GM13977 (cell line): ENCODE results near the gene CHST11.

Experiments used
- DNase-seq: peaks from one replicate; pipeline ENCODE4 v3.0.0; 2012; ENCODE audit warnings: low spot score
- in situ Hi-C: fragments of 300-500 bp; cut with MboI; formaldehyde crosslinking; loops from one replicate; pipeline ENCODE4 v1.12.0; 2022; ENCODE audit warnings: low sequenced_read_pairs, low pct_unique_long_range_greater_than_20kb, mixed read lengths, inconsistent platforms; ENCODE audit not compliant: unreplicated experiment
- TF ChIP-seq, protein P1 (sequence below): IDR thresholded peaks from 2 replicates; pipeline ENCODE4 v1.5.1; 2012; ENCODE audit warnings: mild to moderate bottlenecking, control low read depth; ENCODE audit not compliant: insufficient read depth; ENCODE audit errors: extremely low read depth, missing control alignments

Gene CHST11

GRCh38 chr12:104457746-104458693 is 1.3 kb downstream of the CHST11 start:
- in situ Hi-C loops = no loop called here

GRCh38 chr12:104458694-104459367 is 2.1 kb downstream of the CHST11 start:
- in situ Hi-C loops = no loop called here
- TF ChIP-seq, protein P1, sequence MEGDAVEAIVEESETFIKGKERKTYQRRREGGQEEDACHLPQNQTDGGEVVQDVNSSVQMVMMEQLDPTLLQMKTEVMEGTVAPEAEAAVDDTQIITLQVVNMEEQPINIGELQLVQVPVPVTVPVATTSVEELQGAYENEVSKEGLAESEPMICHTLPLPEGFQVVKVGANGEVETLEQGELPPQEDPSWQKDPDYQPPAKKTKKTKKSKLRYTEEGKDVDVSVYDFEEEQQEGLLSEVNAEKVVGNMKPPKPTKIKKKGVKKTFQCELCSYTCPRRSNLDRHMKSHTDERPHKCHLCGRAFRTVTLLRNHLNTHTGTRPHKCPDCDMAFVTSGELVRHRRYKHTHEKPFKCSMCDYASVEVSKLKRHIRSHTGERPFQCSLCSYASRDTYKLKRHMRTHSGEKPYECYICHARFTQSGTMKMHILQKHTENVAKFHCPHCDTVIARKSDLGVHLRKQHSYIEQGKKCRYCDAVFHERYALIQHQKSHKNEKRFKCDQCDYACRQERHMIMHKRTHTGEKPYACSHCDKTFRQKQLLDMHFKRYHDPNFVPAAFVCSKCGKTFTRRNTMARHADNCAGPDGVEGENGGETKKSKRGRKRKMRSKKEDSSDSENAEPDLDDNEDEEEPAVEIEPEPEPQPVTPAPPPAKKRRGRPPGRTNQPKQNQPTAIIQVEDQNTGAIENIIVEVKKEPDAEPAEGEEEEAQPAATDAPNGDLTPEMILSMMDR = no peak
- peak; percentile 30 for DNase-seq

More at GRCh38 chr12:104457746-104458693, 1.3 kb downstream of the CHST11 start:
- TF ChIP-seq, protein P1 = no peak
- peak; percentile 78 for DNase-seq

GRCh38 chr12:104459368-104459909 is 2.7 kb downstream of the CHST11 start:
- in situ Hi-C loops = no loop called here
- TF ChIP-seq, protein P1 = no peak
- DNase-seq = no peak

DNA sequence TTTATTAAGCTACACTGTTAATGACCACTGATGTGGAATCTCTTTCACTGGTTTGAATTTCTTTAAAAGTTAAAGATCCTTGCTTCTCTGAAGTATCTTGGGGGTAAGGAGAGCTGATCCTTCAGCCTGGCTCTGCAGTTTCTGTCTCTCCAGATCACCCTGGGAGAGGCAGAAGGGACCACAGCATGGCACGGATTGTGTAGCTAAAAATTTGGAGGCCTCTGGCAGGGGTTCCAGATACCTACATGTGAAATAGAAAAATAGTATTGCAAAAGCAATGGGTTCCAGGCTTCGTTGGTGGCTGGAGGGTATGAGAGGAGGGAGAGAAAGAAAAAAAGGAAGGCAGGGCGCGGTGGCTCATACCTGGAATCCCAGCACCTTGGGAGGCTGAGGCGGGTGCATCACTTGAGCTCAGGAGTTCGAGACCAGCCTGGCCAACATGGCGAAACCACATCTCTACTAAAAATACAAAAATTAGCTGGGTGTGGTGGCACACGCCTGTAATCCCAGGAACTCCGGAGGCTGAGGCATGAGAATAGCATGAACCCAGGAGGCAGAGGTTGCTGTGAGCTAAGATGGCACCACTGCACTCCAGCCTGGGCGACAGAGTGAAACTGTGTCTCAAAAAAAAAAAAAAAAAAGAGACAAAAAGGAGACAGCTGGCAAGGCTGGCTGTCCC is 3.4 kb downstream of the CHST11 start:
- in situ Hi-C loops = no loop called here
- no peak for DNase-seq
- TF ChIP-seq, protein P1 = no peak

- DNase-seq = no peak
- TF ChIP-seq, protein P1 = no peak
- in situ Hi-C loops = no loop called here
These were observed 4.4 kb downstream of the CHST11 start for GRCh38 chr12:104460973-104461698.
